ENCODE measurements around the gene ZNF276. TPM values are rescaled to one million over a fixed set of nuclear protein-coding genes. Genes with fewer than 3 reads are reported as not detected.

Gene ZNF276
- total RNA-seq, 1 donor from 2014 or later, result 17.5 TPM

GRCh38 chr16:89730610-89731234, 9.4 kb downstream of the ZNF276 start:
- no peak for DNase-seq (ENCODE audit: low spot score)
- intact Hi-C loops (cut with DNase I), result no loop called here

- intact Hi-C loops (cut with DNase I), result no loop called here
- DNase-seq (ENCODE audit: low spot score), result no peak
Measured at GRCh38 chr16:89732142-89732917, 11.0 kb downstream of the ZNF276 start.

- no peak for DNase-seq (ENCODE audit: low spot score)
- intact Hi-C loops (cut with DNase I), result no loop called here
Measured at GRCh38 chr16:89732918-89733242, 11.5 kb downstream of the ZNF276 start.

- no peak for DNase-seq (ENCODE audit: low spot score)
- intact Hi-C loops (cut with DNase I), result no loop called here
Measured at GRCh38 chr16:89733322-89733721, 12.0 kb downstream of the ZNF276 start.

- no peak for DNase-seq (ENCODE audit: low spot score)
Measured at GRCh38 chr16:89733792-89734191, 12.5 kb downstream of the ZNF276 start.

GRCh38 chr16:89736554-89736953, 15.2 kb downstream of the ZNF276 start:
- DNase-seq (ENCODE audit: low spot score), result no peak
- intact Hi-C loops (cut with DNase I), result no loop called here

More at GRCh38 chr16:89733792-89734191, 12.5 kb downstream of the ZNF276 start:
- intact Hi-C loops (cut with DNase I), result no loop called here

- no peak for DNase-seq (ENCODE audit: low spot score)
Measured at GRCh38 chr16:89737341-89738071, 16.2 kb downstream of the ZNF276 start.

GRCh38 chr16:89738072-89738377, 16.7 kb downstream of the ZNF276 start:
- intact Hi-C loops (cut with DNase I), result no loop called here
- DNase-seq (ENCODE audit: low spot score), result no peak

More at GRCh38 chr16:89737341-89738071, 16.2 kb downstream of the ZNF276 start:
- intact Hi-C loops (cut with DNase I), result no loop called here

GRCh38 chr16:89738538-89739317, 17.4 kb downstream of the ZNF276 start:
- intact Hi-C loops (cut with DNase I), result no loop called here
- no peak for DNase-seq (ENCODE audit: low spot score)

- DNase-seq (ENCODE audit: low spot score), result no peak
- intact Hi-C loops (cut with DNase I), result no loop called here
Measured at GRCh38 chr16:89739383-89739782, 18.0 kb downstream of the ZNF276 start.

- no peak for DNase-seq (ENCODE audit: low spot score)
- intact Hi-C loops (cut with DNase I), result no loop called here
Measured at GRCh38 chr16:89741342-89742014, 20.1 kb downstream of the ZNF276 start.

- no peak for DNase-seq (ENCODE audit: low spot score)
- intact Hi-C loops (cut with DNase I), result no loop called here
Measured at GRCh38 chr16:89742948-89743347, 21.6 kb downstream of the ZNF276 start.

- no peak for DNase-seq (ENCODE audit: low spot score)
- intact Hi-C loops (cut with DNase I), result no loop called here
Measured at GRCh38 chr16:89744813-89745212, 23.5 kb downstream of the ZNF276 start.

GRCh38 chr16:89746043-89746442, 24.7 kb downstream of the ZNF276 start:
- intact Hi-C loops (cut with DNase I), result no loop called here
- DNase-seq (ENCODE audit: low spot score), result no peak

GRCh38 chr16:89748076-89748475, 26.7 kb downstream of the ZNF276 start:
- no peak for DNase-seq (ENCODE audit: low spot score)
- intact Hi-C loops (cut with DNase I), result no loop called here

- intact Hi-C loops (cut with DNase I), result no loop called here
- DNase-seq (ENCODE audit: low spot score), result no peak
Measured at GRCh38 chr16:89748921-89749320, 27.6 kb downstream of the ZNF276 start.

- DNase-seq (ENCODE audit: low spot score), result peak; percentile 83
- intact Hi-C loops (cut with DNase I), result no loop called here
Measured at GRCh38 chr16:89749637-89750036, 28.3 kb downstream of the ZNF276 start.

- no peak for DNase-seq (ENCODE audit: low spot score)
- intact Hi-C loops (cut with DNase I), result no loop called here
Measured at GRCh38 chr16:89759746-89760340, 38.5 kb downstream of the ZNF276 start.

GRCh38 chr16:89761304-89761922, 40.1 kb downstream of the ZNF276 start:
- DNase-seq (ENCODE audit: low spot score), result no peak
- intact Hi-C loops (cut with DNase I), result no loop called here
